ENCODE data around the gene DCN.

Gene DCN

DNA sequence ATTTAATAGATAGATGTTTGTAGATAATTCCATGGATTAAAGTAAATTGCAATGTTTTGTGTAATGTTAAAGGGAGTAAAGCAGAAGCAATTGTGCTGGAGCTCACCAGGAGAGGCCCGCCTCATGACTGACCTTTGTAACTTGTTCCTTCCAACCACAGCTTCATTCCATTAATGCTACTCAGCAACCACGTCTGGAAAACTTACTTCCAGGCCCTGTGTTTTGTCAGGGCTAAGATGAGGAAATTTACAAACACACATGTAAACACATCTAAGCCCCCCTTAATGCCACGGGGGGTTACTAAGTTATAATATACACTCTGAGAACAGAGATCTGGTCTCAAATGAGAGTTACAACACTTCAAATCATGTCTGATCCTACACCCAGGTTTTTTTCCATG, 83.7 kb downstream of the DCN start:
- H3K36me3 ChIP-seq (ENCODE audit: insufficient read depth, low read length): no peaks in the 10 kb centered on the region
- TF ChIP-seq, protein P1, sequence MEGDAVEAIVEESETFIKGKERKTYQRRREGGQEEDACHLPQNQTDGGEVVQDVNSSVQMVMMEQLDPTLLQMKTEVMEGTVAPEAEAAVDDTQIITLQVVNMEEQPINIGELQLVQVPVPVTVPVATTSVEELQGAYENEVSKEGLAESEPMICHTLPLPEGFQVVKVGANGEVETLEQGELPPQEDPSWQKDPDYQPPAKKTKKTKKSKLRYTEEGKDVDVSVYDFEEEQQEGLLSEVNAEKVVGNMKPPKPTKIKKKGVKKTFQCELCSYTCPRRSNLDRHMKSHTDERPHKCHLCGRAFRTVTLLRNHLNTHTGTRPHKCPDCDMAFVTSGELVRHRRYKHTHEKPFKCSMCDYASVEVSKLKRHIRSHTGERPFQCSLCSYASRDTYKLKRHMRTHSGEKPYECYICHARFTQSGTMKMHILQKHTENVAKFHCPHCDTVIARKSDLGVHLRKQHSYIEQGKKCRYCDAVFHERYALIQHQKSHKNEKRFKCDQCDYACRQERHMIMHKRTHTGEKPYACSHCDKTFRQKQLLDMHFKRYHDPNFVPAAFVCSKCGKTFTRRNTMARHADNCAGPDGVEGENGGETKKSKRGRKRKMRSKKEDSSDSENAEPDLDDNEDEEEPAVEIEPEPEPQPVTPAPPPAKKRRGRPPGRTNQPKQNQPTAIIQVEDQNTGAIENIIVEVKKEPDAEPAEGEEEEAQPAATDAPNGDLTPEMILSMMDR (IDR thresholded peaks at IDR 0.05; ENCODE audit: low read length): no peak
- TF ChIP-seq EZH2 (IDR thresholded peaks at IDR 0.05; ENCODE audit: borderline replicate concordance, low read length): no peak
- H3K4me1 ChIP-seq (ENCODE audit: insufficient read depth, low read length, severe bottlenecking): no peaks in the 10 kb centered on the region
- no peak overlapping the region for H3K27ac ChIP-seq (ENCODE audit: low read depth, low read length, poor library complexity, severe bottlenecking)
- H4K20me1 ChIP-seq (ENCODE audit: insufficient read depth, low read length): no peaks in the 10 kb centered on the region
- no peaks in the 10 kb centered on the region for H3K27me3 ChIP-seq (ENCODE audit: insufficient read depth, low read length)
- no peaks in the 10 kb centered on the region for H3K79me2 ChIP-seq (ENCODE audit: insufficient read depth, low read length)
- no peak overlapping the region for H3K4me3 ChIP-seq (ENCODE audit: low read depth, low read length, poor library complexity, severe bottlenecking)
- H3K4me2 ChIP-seq (ENCODE audit: low read length): no peak overlapping the region
- H2AFZ ChIP-seq (ENCODE audit: low read length): no peak overlapping the region
- H3F3A ChIP-seq (ENCODE audit: insufficient read depth, low read length): no peaks in the 10 kb centered on the region
- H3K9me2 ChIP-seq (ENCODE audit: low read depth, low read length): no peaks in the 10 kb centered on the region
- H3K9ac ChIP-seq (ENCODE audit: low read length): no peak overlapping the region
- no peaks in the 10 kb centered on the region for H3K9me3 ChIP-seq (ENCODE audit: low read length)

DNA sequence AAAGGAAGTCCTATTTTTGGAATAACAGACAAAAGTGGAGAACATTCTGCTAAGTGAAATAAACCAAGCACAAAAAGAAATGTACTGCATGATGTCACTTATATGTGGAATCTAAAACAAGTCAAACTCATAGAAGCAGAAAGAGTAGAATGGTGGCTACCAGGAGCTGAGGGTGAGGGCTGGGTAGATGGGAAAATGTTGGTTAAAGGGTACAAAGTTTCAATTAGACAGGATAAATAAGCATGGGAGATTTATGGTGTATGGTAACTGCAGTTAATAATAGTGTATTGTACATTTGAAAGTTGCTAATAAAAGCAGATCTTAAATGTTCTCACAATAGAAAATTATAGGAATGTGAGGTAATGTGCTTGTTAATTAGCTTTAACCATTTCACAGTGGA, 84.2 kb downstream of the DCN start:
- Histone ChIP-seq H3K27me3 (ENCODE audit: insufficient read depth, low read length) (no peaks in the 10 kb centered on the region), H3K36me3 (ENCODE audit: insufficient read depth, low read length) (no peaks in the 10 kb centered on the region), H3K4me3 (ENCODE audit: low read depth, low read length, poor library complexity, severe bottlenecking) (no peak overlapping the region), H3K79me2 (ENCODE audit: insufficient read depth, low read length) (no peaks in the 10 kb centered on the region), H3K9ac (ENCODE audit: low read length) (no peak overlapping the region), H3F3A (ENCODE audit: insufficient read depth, low read length) (no peaks in the 10 kb centered on the region), H2AFZ (ENCODE audit: low read length) (no peak overlapping the region), H3K9me2 (ENCODE audit: low read depth, low read length) (no peaks in the 10 kb centered on the region), H4K20me1 (ENCODE audit: insufficient read depth, low read length) (no peaks in the 10 kb centered on the region), H3K4me2 (ENCODE audit: low read length) (no peak overlapping the region), H3K27ac (ENCODE audit: low read depth, low read length, poor library complexity, severe bottlenecking) (no peak overlapping the region), H3K4me1 (ENCODE audit: insufficient read depth, low read length, severe bottlenecking) (no peaks in the 10 kb centered on the region), H3K9me3 (ENCODE audit: low read length) (no peaks in the 10 kb centered on the region)
- TF ChIP-seq, protein P1 (IDR thresholded peaks at IDR 0.05; ENCODE audit: low read length): no peak
- TF ChIP-seq EZH2 (IDR thresholded peaks at IDR 0.05; ENCODE audit: borderline replicate concordance, low read length): no peak

DNA sequence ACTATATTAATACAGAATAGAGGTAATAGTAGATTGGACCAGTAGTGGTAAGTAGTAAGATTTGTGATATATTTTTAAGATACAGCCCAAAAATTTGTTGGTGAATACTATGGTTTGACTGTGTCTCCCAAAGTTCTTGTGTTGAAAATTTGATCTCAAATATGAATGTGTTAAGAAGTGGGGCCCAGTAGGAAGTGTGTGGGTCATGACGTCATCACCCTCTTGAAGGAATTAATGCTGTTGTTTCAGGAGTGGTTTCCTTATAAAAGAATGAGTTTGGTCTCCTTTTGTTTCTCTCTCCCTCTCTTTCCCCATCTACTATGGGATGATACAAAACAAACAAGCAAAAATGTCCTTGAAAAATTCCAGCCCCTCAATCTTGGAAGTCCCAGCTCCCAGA, 87.7 kb downstream of the DCN start:
- Histone ChIP-seq H3K9ac (ENCODE audit: low read length) (no peak overlapping the region), H3K4me1 (ENCODE audit: insufficient read depth, low read length, severe bottlenecking) (no peaks in the 10 kb centered on the region), H3K9me2 (ENCODE audit: low read depth, low read length) (no peaks in the 10 kb centered on the region), H3K36me3 (ENCODE audit: insufficient read depth, low read length) (no peaks in the 10 kb centered on the region), H3K4me2 (ENCODE audit: low read length) (no peak overlapping the region), H3K9me3 (ENCODE audit: low read length) (no peaks in the 10 kb centered on the region), H3K79me2 (ENCODE audit: insufficient read depth, low read length) (no peaks in the 10 kb centered on the region), H3F3A (ENCODE audit: insufficient read depth, low read length) (no peaks in the 10 kb centered on the region), H4K20me1 (ENCODE audit: insufficient read depth, low read length) (no peaks in the 10 kb centered on the region), H3K4me3 (ENCODE audit: low read depth, low read length, poor library complexity, severe bottlenecking) (no peak overlapping the region), H3K27ac (ENCODE audit: low read depth, low read length, poor library complexity, severe bottlenecking) (no peak overlapping the region), H2AFZ (ENCODE audit: low read length) (no peak overlapping the region), H3K27me3 (ENCODE audit: insufficient read depth, low read length) (no peaks in the 10 kb centered on the region)
- no peak for TF ChIP-seq EZH2 (IDR thresholded peaks at IDR 0.05; ENCODE audit: borderline replicate concordance, low read length)
- TF ChIP-seq, protein P1 (IDR thresholded peaks at IDR 0.05; ENCODE audit: low read length): no peak
